Uterus (tissue), 2 donors: ENCODE data around the gene TCP1.

ENCODE experiments used
- POLR2A ChIP-seq, 2 donors: fragments of 450-650 bp; IDR thresholded peaks; one replicate each; pipeline ENCODE4 v1.6.1; 2016; ENCODE audit warnings: antibody characterized with exemption in 2 of 2, mild to moderate bottlenecking in 1 of 2, moderate library complexity in 1 of 2
- TF ChIP-seq, protein P1 (sequence below), 4 experiments: fragments of 200-600 bp in 2 of 4; fragments of 450-650 bp in 2 of 4; sonication (generic) in 2 of 4; IDR thresholded peaks; one replicate each; pipeline ENCODE4 v1.5.1; 2016 to 2019; ENCODE audit warnings: antibody characterized with exemption in 4 of 4, mild to moderate bottlenecking in 2 of 4, moderate library complexity in 1 of 4

DNA sequence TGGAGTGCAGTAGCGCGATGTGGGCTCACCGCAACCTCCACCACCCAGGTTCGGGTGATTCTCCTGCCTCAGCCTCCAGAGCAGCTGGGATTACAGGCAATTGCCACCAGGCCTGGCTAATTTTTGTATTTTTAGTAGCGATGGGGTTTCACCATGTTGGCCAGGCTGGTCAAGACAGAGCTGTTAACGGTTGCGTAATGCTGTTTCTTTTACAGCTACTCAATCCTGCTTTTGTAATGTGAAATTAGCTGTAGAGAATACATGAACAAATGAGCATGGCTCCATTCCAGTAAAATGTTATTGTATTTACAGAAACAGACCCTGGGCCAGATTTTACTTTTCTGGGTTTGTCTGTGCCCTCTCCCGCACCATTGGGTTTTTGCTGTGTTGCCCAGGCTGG is 12.5 kb upstream of the TCP1 start:
- TF ChIP-seq, protein P1, sequence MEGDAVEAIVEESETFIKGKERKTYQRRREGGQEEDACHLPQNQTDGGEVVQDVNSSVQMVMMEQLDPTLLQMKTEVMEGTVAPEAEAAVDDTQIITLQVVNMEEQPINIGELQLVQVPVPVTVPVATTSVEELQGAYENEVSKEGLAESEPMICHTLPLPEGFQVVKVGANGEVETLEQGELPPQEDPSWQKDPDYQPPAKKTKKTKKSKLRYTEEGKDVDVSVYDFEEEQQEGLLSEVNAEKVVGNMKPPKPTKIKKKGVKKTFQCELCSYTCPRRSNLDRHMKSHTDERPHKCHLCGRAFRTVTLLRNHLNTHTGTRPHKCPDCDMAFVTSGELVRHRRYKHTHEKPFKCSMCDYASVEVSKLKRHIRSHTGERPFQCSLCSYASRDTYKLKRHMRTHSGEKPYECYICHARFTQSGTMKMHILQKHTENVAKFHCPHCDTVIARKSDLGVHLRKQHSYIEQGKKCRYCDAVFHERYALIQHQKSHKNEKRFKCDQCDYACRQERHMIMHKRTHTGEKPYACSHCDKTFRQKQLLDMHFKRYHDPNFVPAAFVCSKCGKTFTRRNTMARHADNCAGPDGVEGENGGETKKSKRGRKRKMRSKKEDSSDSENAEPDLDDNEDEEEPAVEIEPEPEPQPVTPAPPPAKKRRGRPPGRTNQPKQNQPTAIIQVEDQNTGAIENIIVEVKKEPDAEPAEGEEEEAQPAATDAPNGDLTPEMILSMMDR (IDR thresholded peaks at IDR 0.05) = no peak
- TF ChIP-seq POLR2A (IDR thresholded peaks at IDR 0.05) = no peak
